Ishikawa (cell line): ENCODE data around the gene RPAP3.

Experiments used
- CEBPB ChIP-seq: IDR thresholded peaks from 2 replicates; pipeline ENCODE4 v1.6.1; 2012
- EP300 ChIP-seq: IDR thresholded peaks from 2 replicates; pipeline ENCODE4 v1.6.1; 2012; ENCODE audit warnings: borderline replicate concordance
- NFIC ChIP-seq: IDR thresholded peaks from 2 replicates; pipeline ENCODE4 v1.6.1; 2012
- RAD21 ChIP-seq: IDR thresholded peaks from 2 replicates; pipeline ENCODE4 v1.6.1; 2012; ENCODE audit warnings: low read depth
- YY1 ChIP-seq: IDR thresholded peaks from 2 replicates; pipeline ENCODE4 v1.6.1; 2012; ENCODE audit warnings: low read depth
- ZBTB7A ChIP-seq: IDR thresholded peaks from 2 replicates; pipeline ENCODE4 v1.6.1; 2012; ENCODE audit warnings: low read depth
- TF ChIP-seq, protein P1 (sequence below): IDR thresholded peaks from 2 replicates; pipeline ENCODE4 v1.6.1; 2012
- TF ChIP-seq, protein P2 (sequence below): IDR thresholded peaks from 2 replicates; pipeline ENCODE4 v1.6.1; 2012; ENCODE audit warnings: low read depth, mild to moderate bottlenecking

DNA sequence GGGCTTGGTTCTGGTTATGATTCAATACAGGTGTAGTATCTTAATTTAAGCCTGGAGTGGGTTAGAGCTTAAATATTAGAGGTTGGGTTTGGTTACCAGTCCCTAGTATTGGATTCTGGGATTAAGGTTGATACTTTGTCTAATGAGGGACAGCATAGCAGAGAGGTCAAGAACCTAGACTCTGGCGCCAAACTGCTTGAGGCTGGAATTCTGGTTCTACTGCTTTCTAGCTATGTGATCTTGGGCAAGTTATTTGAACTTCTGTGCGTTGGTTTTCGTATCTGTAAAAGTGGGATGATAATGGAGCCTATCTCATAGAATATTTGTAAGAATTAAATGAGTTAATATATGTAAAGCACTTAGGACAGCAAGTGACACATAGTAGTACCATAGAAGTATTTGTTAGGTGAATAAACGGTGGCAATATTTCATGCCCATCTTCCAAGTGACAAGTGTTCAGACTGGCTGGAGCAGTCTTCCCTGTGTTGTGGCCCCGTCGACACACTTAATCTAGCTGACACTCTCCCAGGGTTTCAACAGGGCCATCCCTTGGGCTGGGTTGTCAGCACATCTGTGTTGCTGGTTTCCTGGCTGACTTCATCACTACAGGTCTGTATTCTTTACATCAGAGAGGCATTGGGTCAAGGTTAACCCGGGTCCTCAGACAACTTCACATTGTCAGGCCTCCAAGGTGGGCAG is 16.5 kb upstream of the RPAP3 start:
- TF ChIP-seq CEBPB (no peak), YY1 (no peak), NFIC (no peak), RAD21 (no peak), EP300 (no peak), ZBTB7A (no peak)
- TF ChIP-seq, protein P1, sequence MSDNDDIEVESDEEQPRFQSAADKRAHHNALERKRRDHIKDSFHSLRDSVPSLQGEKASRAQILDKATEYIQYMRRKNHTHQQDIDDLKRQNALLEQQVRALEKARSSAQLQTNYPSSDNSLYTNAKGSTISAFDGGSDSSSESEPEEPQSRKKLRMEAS = no peak
- TF ChIP-seq, protein P2, sequence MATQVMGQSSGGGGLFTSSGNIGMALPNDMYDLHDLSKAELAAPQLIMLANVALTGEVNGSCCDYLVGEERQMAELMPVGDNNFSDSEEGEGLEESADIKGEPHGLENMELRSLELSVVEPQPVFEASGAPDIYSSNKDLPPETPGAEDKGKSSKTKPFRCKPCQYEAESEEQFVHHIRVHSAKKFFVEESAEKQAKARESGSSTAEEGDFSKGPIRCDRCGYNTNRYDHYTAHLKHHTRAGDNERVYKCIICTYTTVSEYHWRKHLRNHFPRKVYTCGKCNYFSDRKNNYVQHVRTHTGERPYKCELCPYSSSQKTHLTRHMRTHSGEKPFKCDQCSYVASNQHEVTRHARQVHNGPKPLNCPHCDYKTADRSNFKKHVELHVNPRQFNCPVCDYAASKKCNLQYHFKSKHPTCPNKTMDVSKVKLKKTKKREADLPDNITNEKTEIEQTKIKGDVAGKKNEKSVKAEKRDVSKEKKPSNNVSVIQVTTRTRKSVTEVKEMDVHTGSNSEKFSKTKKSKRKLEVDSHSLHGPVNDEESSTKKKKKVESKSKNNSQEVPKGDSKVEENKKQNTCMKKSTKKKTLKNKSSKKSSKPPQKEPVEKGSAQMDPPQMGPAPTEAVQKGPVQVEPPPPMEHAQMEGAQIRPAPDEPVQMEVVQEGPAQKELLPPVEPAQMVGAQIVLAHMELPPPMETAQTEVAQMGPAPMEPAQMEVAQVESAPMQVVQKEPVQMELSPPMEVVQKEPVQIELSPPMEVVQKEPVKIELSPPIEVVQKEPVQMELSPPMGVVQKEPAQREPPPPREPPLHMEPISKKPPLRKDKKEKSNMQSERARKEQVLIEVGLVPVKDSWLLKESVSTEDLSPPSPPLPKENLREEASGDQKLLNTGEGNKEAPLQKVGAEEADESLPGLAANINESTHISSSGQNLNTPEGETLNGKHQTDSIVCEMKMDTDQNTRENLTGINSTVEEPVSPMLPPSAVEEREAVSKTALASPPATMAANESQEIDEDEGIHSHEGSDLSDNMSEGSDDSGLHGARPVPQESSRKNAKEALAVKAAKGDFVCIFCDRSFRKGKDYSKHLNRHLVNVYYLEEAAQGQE = no peak
